H54 (cell line): ENCODE data around the gene EIF2D.

ENCODE experiments used
- DNase-seq: peaks from one replicate; pipeline ENCODE4 v3.0.0; 2011; ENCODE audit warnings: low spot score, mixed read lengths; ENCODE audit not compliant: insufficient read length
- FAIRE-seq: peaks from 3 replicates; lab custom pipeline; 2011; peaks lifted over from hg19 to GRCh38; lab: Jason Lieb, UNC
- POLR2A ChIP-seq: IDR thresholded peaks from 2 replicates; pipeline ENCODE4 v1.6.1; 2011; ENCODE audit warnings: low read depth, mild to moderate bottlenecking, low read length

EIF2D gene

GRCh38 chr1:206609229-206609991 is 2.9 kb downstream of the EIF2D start:
- no peak for DNase-seq
- no peak for FAIRE-seq
- no peak for TF ChIP-seq POLR2A

DNA sequence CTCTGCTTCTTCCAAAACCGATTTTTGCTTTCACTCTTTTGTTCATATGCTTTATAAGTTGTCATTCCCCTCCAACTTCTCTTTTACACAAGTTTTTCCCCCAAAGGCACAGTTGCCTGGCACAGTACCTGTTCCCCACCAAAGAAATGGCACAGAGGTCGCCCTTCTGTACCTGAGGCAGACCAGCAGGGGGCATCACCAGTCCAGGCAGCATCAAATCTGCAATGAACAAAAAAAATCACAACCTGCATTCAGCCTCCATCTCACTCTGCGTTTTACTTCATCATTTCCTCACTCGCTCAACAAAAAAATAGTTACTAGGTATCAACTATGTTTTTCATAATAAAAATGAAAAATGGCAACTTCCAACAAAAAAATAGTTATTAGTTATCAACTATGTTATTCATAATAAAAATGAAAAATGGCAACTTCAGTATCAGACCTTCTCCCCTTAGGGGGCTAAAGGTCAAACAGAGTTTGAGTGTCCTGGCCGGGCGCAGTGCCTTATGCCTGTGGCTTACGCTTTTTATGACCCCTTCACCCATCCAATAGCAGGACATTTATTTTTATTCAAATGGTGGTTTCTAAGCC is 4.1 kb downstream of the EIF2D start:
- TF ChIP-seq POLR2A: no peak
- DNase-seq (no peak), FAIRE-seq (no peak)

- TF ChIP-seq POLR2A: no peak
- FAIRE-seq (no peak), DNase-seq (peak; percentile 36)
These were observed 5.4 kb downstream of the EIF2D start for GRCh38 chr1:206606867-206607266.

DNA sequence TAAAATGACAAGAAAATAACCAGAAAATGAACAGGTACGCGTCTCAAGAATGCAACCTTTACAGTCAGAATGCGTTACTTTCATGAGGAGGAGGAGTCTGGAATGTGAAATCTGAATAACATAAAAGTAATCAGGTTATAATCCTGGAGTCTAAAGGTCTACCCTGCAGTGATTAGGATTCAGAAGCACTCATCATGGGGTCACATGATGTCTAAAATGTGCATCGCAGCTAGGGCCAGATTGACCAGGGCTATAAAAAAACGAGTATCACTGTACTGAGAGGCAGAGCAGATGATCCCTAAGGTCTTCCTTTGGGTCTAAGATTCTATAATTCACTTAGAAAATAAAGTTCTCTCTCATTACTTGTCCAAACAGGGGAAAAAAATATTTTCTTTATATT is 7.4 kb downstream of the EIF2D start:
- FAIRE-seq: no peak
- DNase-seq: no peak
- TF ChIP-seq POLR2A: no peak

- no peak for DNase-seq
- TF ChIP-seq POLR2A: no peak
- FAIRE-seq: no peak
These were observed 11.7 kb downstream of the EIF2D start for GRCh38 chr1:206600527-206600926.

- no peak for TF ChIP-seq POLR2A
- FAIRE-seq: no peak
- DNase-seq: no peak
These were observed 16.0 kb downstream of the EIF2D start for GRCh38 chr1:206596319-206596666.

DNA sequence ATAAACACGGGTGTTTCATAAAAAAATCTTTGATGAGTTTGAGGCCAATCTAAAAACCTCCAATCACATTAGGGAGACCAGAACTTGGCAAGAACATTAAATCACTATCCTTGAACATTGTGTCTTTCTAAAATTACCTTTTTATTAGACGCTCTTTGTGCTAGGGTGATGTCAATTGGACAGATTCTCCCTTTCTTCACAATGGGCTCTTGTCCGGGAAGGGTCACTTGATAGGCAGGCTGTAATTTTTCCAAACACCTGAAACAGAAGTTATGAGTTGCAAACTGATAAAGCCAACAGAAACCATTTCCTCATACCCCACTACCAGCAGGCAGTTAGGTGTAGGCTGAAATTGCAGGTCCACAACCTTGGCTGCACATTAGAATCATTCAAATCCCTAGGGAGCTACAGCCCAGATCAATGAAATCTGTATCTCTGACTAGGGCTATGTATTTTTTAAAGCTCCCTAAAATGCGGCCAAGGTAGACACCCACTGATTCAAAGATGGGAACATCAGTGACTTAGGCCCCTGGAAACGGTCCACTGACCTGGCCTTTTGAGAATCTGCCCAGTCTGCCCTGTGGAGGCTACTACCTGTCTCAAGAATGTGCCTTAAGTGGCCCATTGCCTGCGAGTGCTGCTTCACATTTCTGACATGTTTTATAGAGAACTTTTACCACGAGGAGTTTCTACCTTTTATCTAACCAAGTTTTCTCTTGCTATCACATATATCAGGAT is 16.5 kb downstream of the EIF2D start:
- FAIRE-seq: no peak

DNA sequence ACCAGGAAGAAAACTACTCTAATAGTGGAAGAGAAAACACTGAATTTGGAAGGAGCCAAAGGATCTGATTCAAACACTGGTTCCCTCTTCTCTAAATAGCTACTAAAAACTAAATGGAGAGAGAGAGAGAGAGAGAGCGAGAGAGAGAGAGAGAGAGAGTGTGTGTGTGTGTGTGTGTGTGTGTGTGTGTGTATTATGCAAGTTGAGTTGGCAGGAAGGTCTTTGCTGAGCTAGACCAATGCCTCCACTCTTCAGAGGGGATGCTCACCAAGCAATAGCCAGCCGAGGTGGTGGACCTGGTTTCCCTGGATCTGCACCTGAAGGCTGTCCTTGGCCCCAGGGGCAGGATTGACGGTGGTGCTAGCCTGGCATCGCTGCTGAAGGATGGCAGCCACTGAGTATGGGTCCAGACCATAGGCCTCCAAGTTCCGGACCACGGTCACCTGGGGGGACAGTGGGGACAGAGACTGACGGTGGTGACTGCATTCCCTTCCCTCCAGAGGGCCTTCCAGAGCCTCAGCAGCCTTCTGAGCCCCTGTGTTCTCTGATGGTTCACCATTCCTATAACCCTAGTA is 18.8 kb downstream of the EIF2D start:
- no peak for FAIRE-seq
- DNase-seq: no peak
- no peak for TF ChIP-seq POLR2A

More for the DNA sequence above, 16.5 kb downstream of the EIF2D start:
- DNase-seq: no peak
- TF ChIP-seq POLR2A: no peak

DNA sequence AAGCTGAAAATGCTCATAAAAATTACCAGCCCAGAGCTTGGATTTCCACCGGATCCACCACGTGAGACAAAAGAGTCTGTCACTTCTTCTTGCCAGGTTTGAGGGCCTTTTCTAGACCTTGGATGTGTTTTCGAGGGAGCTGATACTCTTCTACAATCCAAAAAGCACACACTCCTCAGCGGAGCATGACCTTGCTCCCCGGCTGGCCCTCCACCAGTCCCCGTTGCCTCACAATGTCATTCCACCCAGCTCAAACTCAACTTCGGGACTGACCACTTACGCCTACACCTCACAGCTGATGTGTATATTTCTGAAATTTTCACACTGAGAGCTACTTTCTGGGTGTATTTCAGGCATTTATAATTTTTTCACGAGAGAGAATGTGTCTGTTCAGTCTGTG is 20.6 kb downstream of the EIF2D start:
- no peak for TF ChIP-seq POLR2A
- no peak for FAIRE-seq
- no peak for DNase-seq

- no peak for TF ChIP-seq POLR2A
- no peak for FAIRE-seq
These were observed 21.0 kb downstream of the EIF2D start for GRCh38 chr1:206591226-206591625.

DNA sequence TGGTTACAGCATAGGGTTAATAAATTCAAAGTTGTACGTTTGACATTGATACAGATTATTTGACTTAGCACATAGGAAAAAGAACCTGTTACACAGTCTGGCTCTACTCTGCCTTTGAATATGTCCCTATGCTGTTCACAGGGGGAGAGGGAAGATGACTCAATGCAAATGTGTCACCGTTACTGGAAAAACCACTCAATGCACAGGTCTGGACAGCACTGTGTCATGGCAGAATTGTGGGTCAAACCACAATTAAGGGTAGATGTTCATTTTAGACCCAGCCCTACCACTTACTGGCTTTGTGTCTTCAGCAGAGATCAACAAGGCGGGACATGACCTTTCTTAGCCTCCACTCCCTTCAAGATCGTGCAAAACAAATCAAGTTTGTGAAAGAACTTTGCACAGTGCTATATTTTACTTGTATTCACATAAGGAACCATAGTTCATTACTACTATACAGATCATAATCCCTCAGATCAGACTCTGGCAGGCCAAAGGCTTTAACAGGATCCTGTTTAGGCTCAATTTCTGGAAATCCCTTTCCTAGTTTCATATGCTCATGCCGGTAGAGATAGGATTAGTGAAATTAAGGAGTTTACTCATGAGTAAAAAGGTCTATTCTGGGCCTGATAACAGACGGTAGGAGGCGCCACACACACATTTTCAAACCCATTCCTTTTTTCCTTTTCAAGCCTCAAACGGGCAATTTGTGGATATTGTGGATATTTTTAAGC is 22.1 kb downstream of the EIF2D start:
- DNase-seq: peak; percentile 76
- peak; percentile 74 for FAIRE-seq
- no peak for TF ChIP-seq POLR2A

More at GRCh38 chr1:206591226-206591625, 21.0 kb downstream of the EIF2D start:
- no peak for DNase-seq

DNA sequence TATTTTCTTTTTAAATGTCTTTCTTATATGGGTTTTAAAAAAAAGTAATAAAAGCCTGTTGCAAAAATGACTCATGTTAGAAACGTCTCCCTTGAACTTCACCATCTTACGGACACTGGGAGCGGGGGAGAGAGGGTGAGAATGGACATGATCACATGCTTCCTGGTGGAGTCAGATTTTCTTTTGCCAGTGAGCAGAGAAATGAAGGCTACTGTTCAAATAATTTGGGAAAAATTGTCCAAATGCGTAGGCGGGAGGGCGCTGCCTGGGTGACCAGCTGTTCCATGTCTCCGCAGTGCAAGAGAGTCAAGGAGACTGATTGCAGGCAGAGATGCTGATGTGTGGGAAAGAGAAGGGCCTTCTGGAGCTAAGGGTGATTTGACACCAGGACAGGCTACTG is 23.1 kb downstream of the EIF2D start:
- no peak for TF ChIP-seq POLR2A
- peak; percentile 71 for DNase-seq
- no peak for FAIRE-seq

GRCh38 chr1:206588492-206588891 is 23.8 kb downstream of the EIF2D start:
- no peak for TF ChIP-seq POLR2A
- FAIRE-seq: no peak
- DNase-seq: no peak

GRCh38 chr1:206587904-206588303 is 24.4 kb downstream of the EIF2D start:
- FAIRE-seq (no peak), DNase-seq (no peak)
- TF ChIP-seq POLR2A: no peak
